Measurements from ENCODE around the gene RAB7A.

RAB7A gene

GRCh38 chr3:128794770-128795649, 69.0 kb downstream of the RAB7A start:
- DNase-seq: peak in 1 of 2 donors; percentile 26

DNA sequence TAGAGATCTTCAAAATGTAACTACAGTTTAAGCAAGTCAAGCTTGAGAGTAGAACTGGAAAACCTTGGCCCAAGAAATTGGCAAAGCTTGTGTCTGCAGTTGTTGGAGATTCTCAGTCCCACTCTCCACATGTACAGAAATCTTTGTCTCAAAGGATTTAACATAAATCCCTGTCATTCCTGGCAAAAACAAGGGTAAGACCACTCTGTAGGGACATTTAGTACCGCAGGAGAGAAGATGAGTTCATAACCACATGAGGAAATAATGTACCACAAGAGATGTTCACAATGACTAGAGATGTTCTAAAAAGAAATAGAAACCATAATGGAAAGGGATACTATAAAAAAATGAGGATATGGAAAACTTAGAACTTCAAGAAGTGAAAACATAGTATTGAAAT, 73.7 kb downstream of the RAB7A start:
- DNase-seq: peak in 1 of 2 donors; percentile 9

DNA sequence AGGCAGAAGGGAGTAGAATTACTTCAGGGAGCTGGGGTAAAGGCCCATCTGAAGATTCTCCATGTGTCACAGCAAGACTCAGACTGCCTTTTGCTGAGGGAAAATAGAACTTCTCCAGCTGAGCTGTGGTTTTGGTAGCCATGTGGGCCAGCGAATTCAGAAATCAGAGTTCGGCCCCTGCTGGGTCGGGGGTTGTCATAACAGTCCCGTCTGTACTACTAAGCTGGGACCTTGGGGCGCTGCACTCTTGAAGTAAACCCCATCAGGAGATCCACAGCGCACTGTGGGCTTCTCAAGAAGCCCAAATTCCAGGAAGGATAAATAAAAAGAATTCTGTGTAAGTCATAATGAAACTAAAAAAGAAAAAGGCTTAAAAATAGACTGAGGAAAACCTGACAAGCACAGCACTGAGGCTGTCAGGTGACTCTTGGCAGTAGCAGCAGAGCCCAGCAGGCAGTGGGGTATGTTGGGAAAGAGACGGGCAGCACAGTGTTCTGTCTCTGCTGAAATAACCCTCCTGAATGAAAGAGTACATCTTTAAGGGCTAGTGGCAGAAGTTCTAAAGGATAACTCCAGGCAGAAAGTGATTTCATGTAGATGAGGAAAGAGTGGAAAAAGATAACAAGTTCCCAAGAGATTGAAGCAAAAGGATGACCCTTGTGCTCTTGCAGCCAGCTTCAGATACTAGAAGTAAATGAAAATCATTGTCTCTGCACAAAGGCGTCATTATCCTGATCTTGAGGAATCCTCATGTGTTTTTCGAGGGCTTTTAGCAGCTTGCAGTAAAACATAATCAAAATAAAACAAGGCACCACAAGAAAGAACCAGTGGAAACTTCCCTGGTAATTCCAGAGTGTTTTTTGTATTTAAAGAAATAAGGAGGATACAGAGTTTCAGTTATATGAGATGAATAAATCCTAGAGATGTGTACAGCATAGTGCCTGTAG, 74.5 kb downstream of the RAB7A start:
- no peak for DNase-seq

DNA sequence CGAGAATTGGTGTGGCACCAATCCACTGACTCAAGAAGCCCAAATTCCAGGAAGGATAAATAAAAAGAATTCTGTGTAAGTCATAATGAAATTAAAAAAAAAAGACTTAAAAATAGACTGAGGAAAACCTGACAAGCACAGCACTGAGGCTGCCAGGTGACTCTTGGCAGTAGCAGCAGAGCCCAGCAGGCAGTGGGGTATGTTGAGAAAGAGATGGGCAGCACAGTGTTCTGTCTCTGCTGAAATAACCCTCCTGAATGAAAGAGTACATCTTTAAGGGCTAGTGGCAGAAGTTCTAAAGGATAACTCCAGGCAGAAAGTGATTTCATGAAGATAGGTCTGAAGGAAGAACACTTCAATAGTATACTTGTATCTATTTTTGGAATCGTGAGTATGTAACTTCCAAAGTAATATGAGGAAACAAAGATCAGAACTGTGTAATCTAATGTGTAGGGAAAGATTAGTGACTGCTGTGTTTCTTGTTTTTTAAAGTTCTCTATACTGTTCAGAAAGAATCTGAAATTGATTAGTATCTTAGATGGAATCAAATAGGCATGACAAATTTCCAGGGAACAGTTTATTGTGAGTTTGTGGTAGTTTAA, 75.9 kb downstream of the RAB7A start:
- DNase-seq: no peak

DNA sequence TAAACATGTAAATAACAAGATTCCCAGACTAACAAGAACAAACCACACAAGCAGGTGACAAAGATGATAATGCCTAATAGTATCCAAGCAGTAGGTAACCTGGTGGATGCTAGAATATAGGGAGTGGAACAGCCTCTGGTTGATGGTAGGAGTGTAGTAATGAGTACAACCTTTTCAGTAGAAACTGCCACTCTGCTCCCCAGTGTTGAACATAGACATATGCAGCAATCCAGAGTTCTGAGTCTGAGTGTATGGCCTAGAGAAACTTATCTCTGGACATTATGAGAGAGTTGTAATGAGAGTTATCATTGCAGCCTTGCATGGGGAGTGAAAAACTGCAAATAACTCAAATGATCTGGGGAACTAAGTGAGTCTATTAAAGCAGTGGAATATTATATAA, 77.3 kb downstream of the RAB7A start:
- DNase-seq: no peak

DNA sequence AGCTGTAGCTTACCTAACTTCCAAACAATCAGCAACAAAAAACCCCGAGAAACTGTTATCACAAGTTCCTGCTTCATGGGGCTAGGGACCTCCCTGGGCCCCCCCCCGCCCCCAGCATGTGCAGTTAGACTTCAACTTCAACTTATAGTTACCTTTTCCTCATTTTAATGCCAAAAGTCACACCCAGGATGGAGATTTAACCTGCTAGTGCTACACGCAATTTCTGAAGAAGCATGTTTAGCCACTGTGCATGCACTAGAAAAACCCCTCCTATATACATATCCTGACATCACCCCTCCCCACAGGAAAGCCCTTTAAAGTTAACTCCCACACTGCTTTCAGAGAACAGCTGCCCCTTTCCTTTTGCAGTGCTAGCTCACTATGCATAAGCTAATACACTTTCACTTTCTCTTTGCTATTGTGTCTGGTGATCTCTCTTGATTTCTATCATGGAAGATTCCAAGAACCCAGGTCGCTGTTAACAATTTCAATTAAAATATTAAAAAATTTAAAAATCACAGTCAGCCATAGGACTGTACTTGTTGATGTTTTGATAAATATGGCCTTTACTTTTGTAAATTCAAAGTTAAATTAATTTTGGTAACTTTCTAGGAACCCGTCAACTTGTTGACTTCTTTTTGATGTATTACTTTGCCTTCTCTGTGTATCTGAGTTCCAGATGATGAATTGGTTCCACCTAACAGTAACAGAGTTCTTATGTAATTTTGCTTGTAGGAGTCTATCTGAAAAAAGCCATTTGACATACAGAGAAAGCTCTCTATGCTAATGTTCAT, 78.2 kb downstream of the RAB7A start:
- peak in 1 of 2 donors; percentile 93 for DNase-seq

GRCh38 chr3:128804811-128805155, 78.8 kb downstream of the RAB7A start:
- DNase-seq: no peak

DNA sequence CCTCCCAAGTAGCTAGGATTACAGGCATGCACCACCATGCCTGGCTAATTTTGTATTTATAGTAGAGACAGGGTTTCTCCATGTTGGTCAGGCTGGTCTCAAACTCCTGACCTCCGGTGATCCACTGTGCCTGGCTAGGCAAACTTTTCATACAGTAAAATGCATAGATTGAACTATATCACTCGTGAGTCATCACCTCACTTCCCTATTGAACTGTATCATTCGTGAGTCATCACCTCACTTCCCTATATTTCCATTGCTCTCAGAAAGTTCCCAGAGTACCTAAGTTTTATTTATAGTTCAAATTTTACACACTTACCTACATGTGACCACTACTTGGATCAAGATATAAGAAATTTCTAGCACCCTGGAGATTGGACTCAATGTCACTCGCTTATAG, 79.8 kb downstream of the RAB7A start:
- peak in 1 of 2 donors; percentile 73 for DNase-seq

GRCh38 chr3:128806588-128806987, 80.6 kb downstream of the RAB7A start:
- no peak for DNase-seq

GRCh38 chr3:128807186-128807830, 81.3 kb downstream of the RAB7A start:
- no peak for DNase-seq

- no peak for DNase-seq
Observed at GRCh38 chr3:128808672-128809071, 82.7 kb downstream of the RAB7A start.

DNA sequence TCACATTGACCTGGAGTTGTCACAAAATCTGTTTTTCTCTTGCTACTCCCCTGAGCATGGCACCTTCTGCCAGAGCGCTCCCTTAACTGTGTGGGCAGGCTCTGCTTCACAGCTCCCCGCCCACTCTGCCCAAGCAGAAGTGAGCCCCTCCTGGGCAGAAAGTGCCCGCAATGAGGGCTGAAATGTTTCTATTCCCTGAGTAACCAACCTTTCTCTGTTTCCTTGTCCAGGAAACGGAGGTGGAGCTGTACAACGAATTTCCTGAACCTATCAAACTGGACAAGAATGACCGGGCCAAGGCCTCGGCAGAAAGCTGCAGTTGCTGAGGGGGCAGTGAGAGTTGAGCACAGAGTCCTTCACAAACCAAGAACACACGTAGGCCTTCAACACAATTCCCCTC, 87.1 kb downstream of the RAB7A start:
- DNase-seq: no peak

DNA sequence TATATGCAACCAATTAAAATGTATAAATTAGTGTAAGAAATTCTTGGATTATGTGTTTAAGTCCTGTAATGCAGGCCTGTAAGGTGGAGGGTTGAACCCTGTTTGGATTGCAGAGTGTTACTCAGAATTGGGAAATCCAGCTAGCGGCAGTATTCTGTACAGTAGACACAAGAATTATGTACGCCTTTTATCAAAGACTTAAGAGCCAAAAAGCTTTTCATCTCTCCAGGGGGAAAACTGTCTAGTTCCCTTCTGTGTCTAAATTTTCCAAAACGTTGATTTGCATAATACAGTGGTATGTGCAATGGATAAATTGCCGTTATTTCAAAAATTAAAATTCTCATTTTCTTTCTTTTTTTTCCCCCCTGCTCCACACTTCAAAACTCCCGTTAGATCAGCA, 88.1 kb downstream of the RAB7A start:
- no peak for DNase-seq

- DNase-seq: no peak
Observed at GRCh38 chr3:128814519-128815317, 88.7 kb downstream of the RAB7A start.

GRCh38 chr3:128815318-128816064, 89.5 kb downstream of the RAB7A start:
- DNase-seq: no peak

GRCh38 chr3:128818186-128818787, 92.3 kb downstream of the RAB7A start:
- no peak for DNase-seq

DNA sequence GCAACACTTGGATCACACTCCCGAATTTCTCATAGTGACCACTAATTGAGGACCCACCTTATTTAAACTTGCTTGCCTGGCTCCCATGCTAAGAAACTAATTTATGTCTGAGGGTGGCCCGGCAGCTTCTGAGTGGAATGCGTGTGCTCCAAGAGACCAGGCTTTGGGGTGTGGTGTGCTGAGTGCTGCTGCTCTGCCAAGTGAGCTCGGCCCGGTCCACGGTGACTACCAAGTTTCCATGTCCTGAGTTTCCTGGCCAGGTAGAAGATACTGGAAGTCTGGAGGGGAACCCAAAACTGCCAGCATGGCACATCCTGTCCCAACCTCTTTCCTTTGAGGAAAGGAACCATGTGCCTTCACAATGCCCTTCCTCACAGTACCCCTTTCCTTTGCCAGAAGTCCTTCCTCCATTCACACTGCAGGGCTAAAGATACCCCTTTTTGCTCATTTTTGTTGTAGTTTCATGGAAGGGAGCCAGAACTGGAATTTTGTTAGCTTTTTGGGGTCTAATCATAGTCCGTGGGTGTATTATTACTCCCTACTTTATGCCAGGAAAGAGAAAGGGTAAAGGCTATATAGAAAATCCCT, 94.4 kb downstream of the RAB7A start:
- DNase-seq: no peak

DNA sequence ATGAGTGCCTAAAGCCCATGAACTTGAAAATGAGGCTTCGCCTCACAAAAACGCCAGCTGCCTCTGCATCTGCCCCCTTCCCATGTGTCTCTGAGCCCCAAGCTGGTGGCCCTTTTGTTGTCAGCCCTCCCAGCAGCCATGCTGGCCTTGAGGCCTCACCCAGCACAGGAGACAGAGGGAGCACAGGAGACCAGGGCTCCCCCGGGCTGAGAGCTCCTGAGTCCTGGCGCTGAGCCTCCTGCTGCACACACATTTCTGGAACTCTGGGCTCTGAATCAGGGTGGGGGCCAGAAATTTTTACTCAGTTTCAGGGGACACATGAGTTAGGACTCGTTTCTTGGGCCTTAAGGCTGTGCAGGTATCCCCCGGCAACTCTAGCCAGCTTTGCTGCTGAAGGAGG, 97.0 kb downstream of the RAB7A start:
- DNase-seq: no peak

DNA sequence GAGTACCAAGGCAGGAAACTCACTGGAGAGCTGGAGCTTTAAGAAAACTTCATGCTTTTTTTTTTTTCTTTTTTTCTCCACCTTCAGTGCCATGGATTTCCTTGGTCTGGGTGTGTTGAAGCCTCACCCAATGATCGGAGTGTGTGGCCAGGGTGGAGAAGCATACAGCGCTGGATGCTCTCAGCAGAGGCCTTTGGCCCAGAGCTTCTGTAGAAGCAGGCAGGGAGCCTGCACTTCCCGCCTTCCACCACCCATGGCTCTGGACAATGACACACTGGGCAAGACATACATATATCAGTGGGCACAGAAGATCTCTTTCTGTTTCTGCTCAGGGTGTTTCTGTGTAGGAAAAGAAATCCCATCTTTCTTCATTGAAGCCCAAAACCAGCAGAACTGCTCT, 97.6 kb downstream of the RAB7A start:
- DNase-seq: no peak

All from bone marrow (tissue), 2 donors.